PC-3 (cell line): Measurements from ENCODE around the gene STEAP4. TPM values are rescaled to one million over a fixed set of nuclear protein-coding genes. Genes with fewer than 3 reads are reported as not detected.

Source experiments
- ATAC-seq: fragments of 200-7000 bp; cut with Tn5 transposase; 2 replicates; pipeline ENCODE4 v1.9.1; 2020; ENCODE audit warnings: mild to moderate bottlenecking, moderate library complexity
- BruUV-seq: library from RNA; stranded (reverse); fragments of 400-500 nt; replicated peaks from 2 replicates; lab custom pipeline; 2021; lab: Mats Ljungman, UMichigan
- CTCF ChIA-PET: fragments of 300-600 bp; sonication (Branson Sonifier 250); formaldehyde crosslinking; loops from one replicate; lab custom pipeline; 2022; ENCODE audit warnings: antibody characterized with exemption; lab: Charles Lee
- POLR2A ChIA-PET: fragments of 300-600 bp; sonication (Branson Sonifier 250); formaldehyde crosslinking; loops from one replicate; lab custom pipeline; 2022; ENCODE audit warnings: antibody characterized with exemption; ENCODE audit not compliant: unreplicated experiment; lab: Charles Lee
- DNase-seq: peaks from one replicate; pipeline ENCODE4 v3.0.0-alpha.2; 2015
- H2AFZ ChIP-seq: fragments of 300-600 bp; sonication (generic); 2 replicates; pipeline ENCODE4 v1.6.0; 2016; ENCODE audit warnings: antibody characterized with exemption, low read length
- H3F3A ChIP-seq: fragments of 300-600 bp; sonication (generic); one replicate; pipeline ENCODE4 v1.6.0; 2017; ENCODE audit warnings: antibody characterized with exemption, low read length, control low read depth, mild to moderate bottlenecking; ENCODE audit not compliant: unreplicated experiment
- H3K27ac ChIP-seq: fragments of 300-600 bp; sonication (generic); 2 replicates; pipeline ENCODE4 v1.5.1; 2016; ENCODE audit warnings: mild to moderate bottlenecking, low read length
- H3K27me3 ChIP-seq: fragments of 300-600 bp; sonication (generic); 2 replicates; pipeline ENCODE4 v1.6.1; 2016; ENCODE audit warnings: low read length, mixed read lengths
- H3K36me3 ChIP-seq: fragments of 300-600 bp; sonication (generic); 2 replicates; pipeline ENCODE4 v1.6.1; 2016; ENCODE audit warnings: low read depth, mixed run types, low read length, mixed read lengths
- H3K4me1 ChIP-seq: fragments of 300-600 bp; sonication (generic); 2 replicates; pipeline ENCODE4 v1.5.1; 2016; ENCODE audit warnings: low read length; ENCODE audit not compliant: insufficient read depth
- H3K4me2 ChIP-seq: fragments of 300-600 bp; sonication (generic); 2 replicates; pipeline ENCODE4 v1.6.0; 2016; ENCODE audit warnings: low read length
- H3K4me3 ChIP-seq: fragments of 300-600 bp; sonication (generic); 2 replicates; pipeline ENCODE4 v1.5.1; 2016; ENCODE audit warnings: mild to moderate bottlenecking, low read length, mixed read lengths
- H3K79me2 ChIP-seq: fragments of 300-600 bp; sonication (generic); 2 replicates; pipeline ENCODE4 v1.6.1; 2017; ENCODE audit warnings: low read length, mixed read lengths
- H3K9ac ChIP-seq: fragments of 300-600 bp; sonication (generic); 2 replicates; pipeline ENCODE4 v1.6.0; 2016; ENCODE audit warnings: mild to moderate bottlenecking, low read length
- H3K9me2 ChIP-seq: fragments of 300-600 bp; sonication (generic); replicated peaks from 2 replicates; pipeline ENCODE4 v1.6.1; 2016; ENCODE audit warnings: mixed run types, low read length, mixed read lengths
- H3K9me3 ChIP-seq: fragments of 300-600 bp; sonication (generic); 2 replicates; pipeline ENCODE4 v1.6.1; 2016; ENCODE audit warnings: low read length, mixed read lengths
- H4K20me1 ChIP-seq: fragments of 300-600 bp; sonication (generic); 2 replicates; pipeline ENCODE4 v1.6.1; 2016; ENCODE audit warnings: low read length, mixed read lengths
- CTCF ChIP-seq: fragments of 300-600 bp; sonication (generic); conservative IDR thresholded peaks from 2 replicates; pipeline ENCODE4 v1.5.1; 2017; ENCODE audit warnings: antibody characterized with exemption, low read depth, mild to moderate bottlenecking, low read length
- EZH2 ChIP-seq: fragments of 300-600 bp; sonication (generic); IDR thresholded peaks from one replicate; pipeline ENCODE4 v1.6.1; 2017; ENCODE audit warnings: antibody characterized with exemption, mild to moderate bottlenecking, low read length; ENCODE audit not compliant: unreplicated experiment
- EZH2phosphoT487 ChIP-seq: fragments of 300-600 bp; sonication (generic); IDR thresholded peaks from 2 replicates; pipeline ENCODE4 v1.6.1; 2018; ENCODE audit warnings: mild to moderate bottlenecking, antibody characterized with exemption, low read length, borderline replicate concordance
- intact Hi-C: fragments of 100-400 bp; cut with micrococcal nuclease; formaldehyde crosslinking; loops from 2 replicates; pipeline ENCODE4 v1.9.0; 2023
- total RNA-seq: library from RNA; depleted of rRNA; stranded (reverse); fragments of >200 nt; gene quantifications from 2 replicates; pipeline ENCODE4 v1.2.3, GENCODE V29; 2014

STEAP4 gene
- total RNA-seq, 1 experiment from 2014 or later: 1.7 TPM

DNA sequence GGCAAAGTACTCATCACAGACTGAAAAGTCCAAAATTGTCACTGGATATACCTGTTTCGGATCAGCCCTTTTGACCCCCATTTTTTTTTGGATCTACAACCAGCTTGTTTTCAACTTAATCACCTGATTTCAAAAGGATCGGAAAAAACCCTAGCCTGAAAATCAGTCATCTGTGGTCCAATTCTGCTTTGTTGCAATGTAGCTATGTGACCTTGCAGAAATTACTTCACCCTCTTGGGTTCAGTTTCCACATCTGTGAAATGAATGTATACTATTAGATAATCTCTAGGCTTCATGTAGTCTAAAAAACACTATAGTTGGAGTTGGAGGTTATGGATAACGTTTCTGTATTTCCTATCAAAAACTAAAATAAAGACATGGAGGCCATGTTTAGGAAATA is 37.1 kb downstream of the STEAP4 start:
- intact Hi-C loops: no loop called here
- Histone ChIP-seq H3K79me2 (no peaks in the 10 kb centered on the region), H3K4me2 (no peak overlapping the region), H3K9ac (no peak overlapping the region), H4K20me1 (no peaks in the 10 kb centered on the region), H3K9me2 (no peaks in the 10 kb centered on the region), H3K27ac (no peak overlapping the region), H3K4me1 (no peaks in the 10 kb centered on the region), H3K9me3 (no peaks in the 10 kb centered on the region), H3K4me3 (no peak overlapping the region), H3K27me3 (no peaks in the 10 kb centered on the region), H3K36me3 (no peaks in the 10 kb centered on the region), H2AFZ (no peak overlapping the region), H3F3A (no peaks in the 10 kb centered on the region)
- ChIA-PET POLR2A (no interaction called here), CTCF (interaction anchor here (0.6 kb wide), 1 partner anchor 26 kb away, joined by 3 read pairs; no protein-coding TSS in a partner anchor)
- ATAC-seq: no peak
- no TSS peak for BruUV-seq
- no peak for TF ChIP-seq EZH2phosphoT487
- TF ChIP-seq CTCF: no peak
- no peak for TF ChIP-seq EZH2
- DNase-seq: no peak

DNA sequence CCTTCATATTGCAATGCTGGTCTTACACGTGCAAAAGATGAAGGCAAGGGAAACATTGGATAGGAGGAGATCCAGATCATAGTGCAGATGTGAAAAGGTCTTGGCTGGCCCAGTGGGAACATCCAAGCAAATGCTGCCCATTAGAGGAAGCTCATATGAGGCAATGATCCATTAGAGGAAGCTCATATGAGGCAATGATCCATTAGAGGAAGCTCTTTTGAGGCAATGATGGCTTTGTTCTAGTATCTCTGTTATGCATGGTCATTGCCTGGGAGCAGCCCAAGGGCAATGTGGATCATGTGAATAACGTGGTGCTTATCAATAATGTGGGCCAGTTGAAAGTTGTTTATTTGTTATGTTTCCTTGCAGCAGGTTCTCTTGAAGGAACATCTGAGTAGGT is 37.8 kb downstream of the STEAP4 start:
- Histone ChIP-seq H3K9ac (no peak overlapping the region), H3K4me3 (no peak overlapping the region), H3K79me2 (no peaks in the 10 kb centered on the region), H3K4me1 (no peaks in the 10 kb centered on the region), H2AFZ (no peak overlapping the region), H3K9me2 (no peaks in the 10 kb centered on the region), H3K4me2 (no peak overlapping the region), H3K27me3 (no peaks in the 10 kb centered on the region), H3K36me3 (no peaks in the 10 kb centered on the region), H3F3A (no peaks in the 10 kb centered on the region), H3K9me3 (no peaks in the 10 kb centered on the region), H4K20me1 (no peaks in the 10 kb centered on the region), H3K27ac (no peak overlapping the region)
- intact Hi-C loops: no loop called here
- no peak for TF ChIP-seq CTCF
- TF ChIP-seq EZH2phosphoT487: no peak
- TF ChIP-seq EZH2: no peak
- no TSS peak for BruUV-seq
- ChIA-PET POLR2A (no interaction called here), CTCF (interaction anchor here (0.7 kb wide), 1 partner anchor 130 kb away, joined by 4 read pairs; no protein-coding TSS in a partner anchor)
- DNase-seq (no peak), ATAC-seq (no peak)

- CTCF ChIA-PET: interaction anchor here (0.7 kb wide), 1 partner anchor 131 kb away, joined by 4 read pairs; no protein-coding TSS in a partner anchor
- Histone ChIP-seq H3K9me2 (no peaks in the 10 kb centered on the region), H3K4me1 (no peaks in the 10 kb centered on the region), H3K27ac (no peak overlapping the region), H3K4me3 (no peak overlapping the region), H3K4me2 (no peak overlapping the region), H3K27me3 (no peaks in the 10 kb centered on the region), H3K9ac (no peak overlapping the region), H2AFZ (no peak overlapping the region), H4K20me1 (no peaks in the 10 kb centered on the region), H3K79me2 (no peaks in the 10 kb centered on the region), H3K36me3 (no peaks in the 10 kb centered on the region), H3K9me3 (no peaks in the 10 kb centered on the region), H3F3A (no peaks in the 10 kb centered on the region)
- BruUV-seq: no TSS peak
- intact Hi-C loops: no loop called here
- DNase-seq: no peak
- POLR2A ChIA-PET: no interaction called here
- TF ChIP-seq EZH2 (no peak), EZH2phosphoT487 (no peak), CTCF (no peak)
- ATAC-seq: no peak; the same call in 1 of the 2 replicates
Measured at GRCh38 chr7:88268051-88268450, 38.6 kb downstream of the STEAP4 start.
